MCF 10A (cell line): ENCODE measurements around the gene ATXN10. TPM values are rescaled to one million over a fixed set of nuclear protein-coding genes. Genes with fewer than 3 reads are reported as not detected.

Experiments used
- BruUV-seq: library from RNA; stranded (reverse); fragments of 400-500 nt; replicated peaks from 2 replicates; lab custom pipeline; 2021; lab: Mats Ljungman, UMichigan
- CTCF ChIA-PET: fragments of 300-600 bp; sonication (Branson Sonifier 250); formaldehyde crosslinking; extraction: SDS; loops from one replicate; lab custom pipeline; 2021; ENCODE audit warnings: antibody characterized with exemption, inconsistent platforms; lab: Yijun Ruan, JAX
- POLR2A ChIA-PET: fragments of 300-600, 350-650 bp; sonication (Branson Sonifier 250); formaldehyde crosslinking; extraction: SDS; loops from one replicate; lab custom pipeline; 2020; ENCODE audit warnings: antibody characterized with exemption, inconsistent platforms; lab: Yijun Ruan, JAX
- DNase-seq: peaks from one replicate; pipeline ENCODE4 v3.0.0-alpha.2; 2018; ENCODE audit not compliant: unreplicated experiment
- H3K27ac Mint-ChIP-seq: one replicate; pipeline ENCODE4 v1.8.0; 2022; ENCODE audit warnings: mild to moderate bottlenecking, low read depth, mixed read lengths; ENCODE audit not compliant: unreplicated experiment
- H3K27me3 Mint-ChIP-seq: one replicate; pipeline ENCODE4 v1.8.0; 2022; ENCODE audit warnings: mixed read lengths; ENCODE audit not compliant: insufficient read depth, unreplicated experiment
- H3K36me3 Mint-ChIP-seq: one replicate; pipeline ENCODE4 v1.8.0; 2022; ENCODE audit warnings: mild to moderate bottlenecking, moderate library complexity, mixed read lengths; ENCODE audit not compliant: insufficient read depth, unreplicated experiment
- H3K4me1 Mint-ChIP-seq: one replicate; pipeline ENCODE4 v1.8.0; 2022; ENCODE audit warnings: mixed read lengths; ENCODE audit not compliant: insufficient read depth, unreplicated experiment
- H3K4me3 Mint-ChIP-seq: one replicate; pipeline ENCODE4 v1.8.0; 2022; ENCODE audit warnings: mild to moderate bottlenecking, moderate library complexity, mixed read lengths; ENCODE audit not compliant: unreplicated experiment
- H3K9me3 Mint-ChIP-seq: one replicate; pipeline ENCODE4 v1.8.0; 2022; ENCODE audit warnings: mixed read lengths; ENCODE audit not compliant: unreplicated experiment
- CTCF ChIP-seq: fragments of 200-600 bp; IDR thresholded peaks from one replicate; pipeline ENCODE4 v1.8.0; 2022; ENCODE audit warnings: antibody characterized with exemption, mild to moderate bottlenecking; ENCODE audit not compliant: unreplicated experiment
- intact Hi-C: fragments of 100-400 bp; cut with micrococcal nuclease; formaldehyde crosslinking; loops from 2 replicates; pipeline ENCODE4 v1.14.1; 2022
- total RNA-seq: library from RNA; stranded (reverse); gene quantifications from 2 replicates; pipeline ENCODE4 v1.2.3, GENCODE V29; 2022

The ATXN10 gene
- total RNA-seq, 1 experiment from 2014 or later = 193 TPM

- Mint-ChIP-seq H3K27me3 (no peaks in the 10 kb centered on the region), H3K9me3 (no peaks in the 10 kb centered on the region), H3K4me1 (peaks cover 11% of the 10 kb centered on the region), H3K27ac (peak overlapping the region; percentile 71), H3K4me3 (no peak overlapping the region), H3K36me3 (peaks cover 76% of the 10 kb centered on the region)
- DNase-seq = peak; percentile 19
- TF ChIP-seq CTCF = no peak
- intact Hi-C loops = loop anchor here (10.0 kb wide), 1 partner anchor 143 kb away; no protein-coding TSS in a partner anchor
- POLR2A ChIA-PET = no interaction called here
- CTCF ChIA-PET = interaction anchor here (0.6 to 0.8 kb wide), 2 partner anchors 9 to 15 kb away, joined by 3 to 7 read pairs; no protein-coding TSS in a partner anchor
- no TSS peak for BruUV-seq
Measured at GRCh38 chr22:45717789-45718188, 46.2 kb downstream of the ATXN10 start.

- Mint-ChIP-seq H3K9me3 (no peaks in the 10 kb centered on the region), H3K4me3 (no peak overlapping the region), H3K36me3 (peaks cover 70% of the 10 kb centered on the region), H3K4me1 (peaks cover 11% of the 10 kb centered on the region), H3K27me3 (no peaks in the 10 kb centered on the region), H3K27ac (peak overlapping the region; percentile 12)
- DNase-seq = no peak
- intact Hi-C loops = loop anchor here (10.0 kb wide), 1 partner anchor 144 kb away; no protein-coding TSS in a partner anchor
- no peak for TF ChIP-seq CTCF
- ChIA-PET CTCF (interaction anchor here (0.6 kb wide), 2 partner anchors 14 to 80 kb away, joined by 3 to 7 read pairs; no protein-coding TSS in a partner anchor), POLR2A (no interaction called here)
- no TSS peak for BruUV-seq
Measured at GRCh38 chr22:45718391-45718790, 46.8 kb downstream of the ATXN10 start.

GRCh38 chr22:45720839-45721378 is 49.3 kb downstream of the ATXN10 start:
- Mint-ChIP-seq H3K9me3 (no peaks in the 10 kb centered on the region), H3K4me1 (peaks cover 17% of the 10 kb centered on the region), H3K27ac (no peak overlapping the region), H3K27me3 (no peaks in the 10 kb centered on the region), H3K36me3 (peaks cover 60% of the 10 kb centered on the region), H3K4me3 (no peak overlapping the region)
- TF ChIP-seq CTCF = no peak
- ChIA-PET CTCF (interaction anchor here (0.5 to 1.1 kb wide), 3 partner anchors 11 to 491 kb away, joined by 4 read pairs; no protein-coding TSS in a partner anchor), POLR2A (interaction anchor here (0.7 to 1.2 kb wide), 2 partner anchors 15 to 18 kb away, joined by 3 to 4 read pairs; no protein-coding TSS in a partner anchor)
- no peak for DNase-seq
- intact Hi-C loops = no loop called here
- no TSS peak for BruUV-seq

- Mint-ChIP-seq H3K9me3 (no peaks in the 10 kb centered on the region), H3K4me3 (no peak overlapping the region), H3K4me1 (peaks cover 24% of the 10 kb centered on the region), H3K27me3 (no peaks in the 10 kb centered on the region), H3K27ac (no peak overlapping the region), H3K36me3 (peaks cover 52% of the 10 kb centered on the region)
- ChIA-PET POLR2A (no interaction called here), CTCF (no interaction called here)
- DNase-seq = no peak
- BruUV-seq = no TSS peak
- no peak for TF ChIP-seq CTCF
- intact Hi-C loops = no loop called here
Measured at GRCh38 chr22:45722006-45722405, 50.4 kb downstream of the ATXN10 start.
